GM23248 (cell line): Measurements from ENCODE around the gene USP1. TPM values are rescaled to one million over a fixed set of nuclear protein-coding genes. Genes with fewer than 3 reads are reported as not detected.

Experiments
- DNase-seq: peaks from one replicate; pipeline ENCODE4 v3.0.0-alpha.2; 2015
- H2AFZ ChIP-seq: fragments of 200-600 bp; sonication (generic); 2 replicates; pipeline ENCODE4 v1.6.1; 2016; ENCODE audit warnings: antibody characterized with exemption
- H3F3A ChIP-seq: fragments of 200-600 bp; sonication (generic); 2 replicates; pipeline ENCODE4 v1.6.1; 2016; ENCODE audit warnings: mild to moderate bottlenecking, antibody characterized with exemption, mixed run types; ENCODE audit not compliant: insufficient read depth
- H3K27ac ChIP-seq: fragments of 200-600 bp; sonication (generic); 2 replicates; pipeline ENCODE4 v1.5.1; 2016; ENCODE audit warnings: mild to moderate bottlenecking
- H3K27me3 ChIP-seq: fragments of 200-600 bp; sonication (generic); replicated peaks from 2 replicates; pipeline ENCODE4 v1.6.1; 2016; ENCODE audit warnings: mild to moderate bottlenecking; ENCODE audit not compliant: insufficient read depth
- H3K36me3 ChIP-seq: fragments of 200-600 bp; sonication (generic); 2 replicates; pipeline ENCODE4 v1.6.1; 2016; ENCODE audit warnings: low read depth, mild to moderate bottlenecking
- H3K4me1 ChIP-seq: fragments of 200-600 bp; sonication (generic); 2 replicates; pipeline ENCODE4 v1.6.1; 2016; ENCODE audit warnings: mild to moderate bottlenecking; ENCODE audit not compliant: insufficient read depth
- H3K4me2 ChIP-seq: fragments of 200-600 bp; sonication (generic); one replicate; pipeline ENCODE4 v1.6.1; 2016; ENCODE audit warnings: mild to moderate bottlenecking; ENCODE audit not compliant: unreplicated experiment
- H3K4me3 ChIP-seq: fragments of 200-600 bp; sonication (generic); 2 replicates; pipeline ENCODE4 v1.5.1; 2016; ENCODE audit warnings: mild to moderate bottlenecking
- H3K79me2 ChIP-seq: fragments of 200-600 bp; sonication (generic); 2 replicates; pipeline ENCODE4 v1.6.1; 2016; ENCODE audit warnings: mild to moderate bottlenecking; ENCODE audit not compliant: insufficient read depth
- H3K9ac ChIP-seq: fragments of 200-600 bp; sonication (generic); 2 replicates; pipeline ENCODE4 v1.6.1; 2016; ENCODE audit warnings: mild to moderate bottlenecking
- H3K9me2 ChIP-seq: fragments of 200-600 bp; sonication (generic); 2 replicates; pipeline ENCODE4 v1.6.1; 2016; ENCODE audit warnings: mixed run types, mild to moderate bottlenecking, moderate library complexity; ENCODE audit not compliant: insufficient read depth
- H3K9me3 ChIP-seq: fragments of 200-600 bp; sonication (generic); one replicate; pipeline ENCODE4 v1.6.1; 2017; ENCODE audit warnings: low read depth
- H4K20me1 ChIP-seq: fragments of 200-600 bp; sonication (generic); 2 replicates; pipeline ENCODE4 v1.6.0; 2016; ENCODE audit not compliant: insufficient read depth
- EZH2 ChIP-seq: fragments of 200-600 bp; sonication (generic); IDR thresholded peaks from 2 replicates; pipeline ENCODE4 v1.6.1; 2018; ENCODE audit warnings: antibody characterized with exemption, mild to moderate bottlenecking; ENCODE audit not compliant: insufficient read depth, poor library complexity, severe bottlenecking
- EZH2phosphoT487 ChIP-seq: fragments of 200-600 bp; sonication (generic); IDR thresholded peaks from 2 replicates; pipeline ENCODE4 v1.6.1; 2018; ENCODE audit warnings: antibody characterized with exemption, moderate library complexity, mild to moderate bottlenecking, low read depth; ENCODE audit not compliant: insufficient read depth
- WGBS, 2 experiments: methylation state at CpG; one replicate each; pipeline ENCODE4 v1.1.6; 2015 to 2017; ENCODE audit warnings: low lambda C conversion rate in 2 of 2, low coverage in 1 of 2; ENCODE audit errors: missing lambda C conversion rate in 2 of 2; 5-methylcytosine and 5-hydroxymethylcytosine counted together
- in situ Hi-C: fragments of 300-500 bp; cut with MboI; formaldehyde crosslinking; loops from 2 replicates; pipeline ENCODE4 v1.15.0; 2020
- polyA plus RNA-seq: library from polyadenylated mRNA; unstranded; fragments of >200 nt; fragmentation: Nextera tagmentation; extraction: Ambion mirVana; gene quantifications from 2 replicates; pipeline ENCODE4 v1.2.1, GENCODE V29; 2016
- total RNA-seq: library from RNA; depleted of rRNA; stranded (reverse); fragments of >200 nt; shearing (Covaris generic); gene quantifications from 2 replicates; pipeline ENCODE4 v1.2.3, GENCODE V29; 2014

The USP1 gene
- total and polyA plus RNA-seq, 2 experiments from 2014 or later: 22.8 to 27.8 TPM

- Histone ChIP-seq H3K9me2 (no peaks in the 10 kb centered on the region), H3K4me3 (no peak overlapping the region), H3K79me2 (no peaks in the 10 kb centered on the region), H3K9ac (no peak overlapping the region), H3K36me3 (no peaks in the 10 kb centered on the region), H3K4me2 (no peak overlapping the region), H3K4me1 (no peaks in the 10 kb centered on the region), H3F3A (no peaks in the 10 kb centered on the region), H4K20me1 (no peaks in the 10 kb centered on the region), H2AFZ (no peak overlapping the region), H3K27ac (no peak overlapping the region), H3K9me3 (no peaks in the 10 kb centered on the region), H3K27me3 (no peaks in the 10 kb centered on the region)
- DNase-seq: peak; percentile 68
- in situ Hi-C loops: loop anchor here (5.0 kb wide), 1 partner anchor 230 kb away; no protein-coding TSS in a partner anchor
- WGBS, 2 experiments: 61 to 62% methylated on average over 12 of the region's 12 CpGs
- TF ChIP-seq EZH2phosphoT487: no peak
- TF ChIP-seq EZH2: no peak
Measured at GRCh38 chr1:62407398-62408009, 29.3 kb upstream of the USP1 start.

DNA sequence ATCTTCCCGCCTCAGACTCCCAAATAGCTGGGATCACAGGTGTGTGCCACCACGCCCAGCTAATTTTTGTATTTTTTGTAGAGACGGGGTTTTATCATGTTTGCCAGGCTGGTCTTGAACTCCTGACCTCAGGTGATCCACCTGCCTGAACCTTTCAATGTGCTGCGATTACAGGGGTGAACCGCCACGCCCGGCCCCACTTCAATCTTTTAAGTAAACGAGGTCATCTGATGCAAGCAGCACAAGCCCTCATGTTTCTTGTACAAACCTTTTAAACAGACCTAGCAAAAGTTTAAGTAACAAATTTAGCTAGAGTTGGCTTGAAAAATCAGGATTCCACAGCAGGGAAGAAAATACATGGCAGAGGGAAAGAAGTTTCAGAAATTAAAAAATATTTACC lies 21.2 kb upstream of the USP1 start:
- no peaks in the 10 kb centered on the region for H3F3A ChIP-seq
- no peak for DNase-seq
- TF ChIP-seq EZH2 (no peak), EZH2phosphoT487 (no peak)
- H2AFZ ChIP-seq: no peak overlapping the region
- no peaks in the 10 kb centered on the region for H3K79me2 ChIP-seq
- 84 to 89% methylated on average over 8 of the region's 8 CpGs for WGBS, 2 experiments
- no peaks in the 10 kb centered on the region for H4K20me1 ChIP-seq
- no peaks in the 10 kb centered on the region for H3K9me2 ChIP-seq
- no peaks in the 10 kb centered on the region for H3K4me1 ChIP-seq
- in situ Hi-C loops: no loop called here
- no peak overlapping the region for H3K4me3 ChIP-seq
- H3K9ac ChIP-seq: no peak overlapping the region
- no peaks in the 10 kb centered on the region for H3K36me3 ChIP-seq
- no peak overlapping the region for H3K4me2 ChIP-seq
- H3K9me3 ChIP-seq: no peaks in the 10 kb centered on the region
- no peak overlapping the region for H3K27ac ChIP-seq
- H3K27me3 ChIP-seq: no peaks in the 10 kb centered on the region; the same call in 1 of the 2 replicates

- H3K9ac ChIP-seq: no peak overlapping the region
- H3K4me2 ChIP-seq: no peak overlapping the region
- no peaks in the 10 kb centered on the region for H3K9me2 ChIP-seq
- no peaks in the 10 kb centered on the region for H3F3A ChIP-seq
- no peaks in the 10 kb centered on the region for H4K20me1 ChIP-seq
- H3K79me2 ChIP-seq: no peaks in the 10 kb centered on the region
- WGBS, 2 experiments: 31 to 43% methylated on average over 2 of the region's 2 CpGs
- DNase-seq: peak; percentile 50
- no peak overlapping the region for H2AFZ ChIP-seq
- no peak overlapping the region for H3K27ac ChIP-seq
- no peak overlapping the region for H3K4me3 ChIP-seq
- in situ Hi-C loops: no loop called here
- H3K4me1 ChIP-seq: no peaks in the 10 kb centered on the region
- H3K9me3 ChIP-seq: no peaks in the 10 kb centered on the region
- TF ChIP-seq EZH2phosphoT487 (no peak), EZH2 (no peak)
- no peaks in the 10 kb centered on the region for H3K36me3 ChIP-seq
- no peaks in the 10 kb centered on the region; the same call in 1 of the 2 replicates for H3K27me3 ChIP-seq
Measured at GRCh38 chr1:62417351-62417999, 19.4 kb upstream of the USP1 start.

- in situ Hi-C loops: no loop called here
- H4K20me1 ChIP-seq: no peaks in the 10 kb centered on the region
- 90 to 95% methylated on average over 1 of the region's 1 CpG for WGBS, 2 experiments
- no peak overlapping the region for H3K4me3 ChIP-seq
- no peak overlapping the region for H3K27ac ChIP-seq
- H3K27me3 ChIP-seq: no peaks in the 10 kb centered on the region
- no peak overlapping the region for H2AFZ ChIP-seq
- H3K9me2 ChIP-seq: no peaks in the 10 kb centered on the region
- no peak overlapping the region for H3K4me2 ChIP-seq
- H3K4me1 ChIP-seq: peaks cover 9% of the 10 kb centered on the region
- DNase-seq: no peak
- no peaks in the 10 kb centered on the region for H3F3A ChIP-seq
- no peaks in the 10 kb centered on the region for H3K79me2 ChIP-seq
- H3K9me3 ChIP-seq: no peaks in the 10 kb centered on the region
- TF ChIP-seq EZH2phosphoT487 (no peak), EZH2 (no peak)
- H3K36me3 ChIP-seq: no peaks in the 10 kb centered on the region
- no peak overlapping the region for H3K9ac ChIP-seq
Measured at GRCh38 chr1:62420214-62420613, 16.6 kb upstream of the USP1 start.
